ENCODE measurements around the gene ATP1A1. TPM values are rescaled to one million over a fixed set of nuclear protein-coding genes. Genes with fewer than 3 reads are reported as not detected.

The ATP1A1 gene
- total RNA-seq: 269 TPM
- long read RNA-seq, transcript ATP1A1-201 (23 exons, 3,654 nt): major isoform, 181 of 272 reads
- long read RNA-seq, partial matches to known transcripts: 78 of 272 reads
- long read RNA-seq, other reads (novel, unspliced or antisense): 12 of 272 reads

DNA sequence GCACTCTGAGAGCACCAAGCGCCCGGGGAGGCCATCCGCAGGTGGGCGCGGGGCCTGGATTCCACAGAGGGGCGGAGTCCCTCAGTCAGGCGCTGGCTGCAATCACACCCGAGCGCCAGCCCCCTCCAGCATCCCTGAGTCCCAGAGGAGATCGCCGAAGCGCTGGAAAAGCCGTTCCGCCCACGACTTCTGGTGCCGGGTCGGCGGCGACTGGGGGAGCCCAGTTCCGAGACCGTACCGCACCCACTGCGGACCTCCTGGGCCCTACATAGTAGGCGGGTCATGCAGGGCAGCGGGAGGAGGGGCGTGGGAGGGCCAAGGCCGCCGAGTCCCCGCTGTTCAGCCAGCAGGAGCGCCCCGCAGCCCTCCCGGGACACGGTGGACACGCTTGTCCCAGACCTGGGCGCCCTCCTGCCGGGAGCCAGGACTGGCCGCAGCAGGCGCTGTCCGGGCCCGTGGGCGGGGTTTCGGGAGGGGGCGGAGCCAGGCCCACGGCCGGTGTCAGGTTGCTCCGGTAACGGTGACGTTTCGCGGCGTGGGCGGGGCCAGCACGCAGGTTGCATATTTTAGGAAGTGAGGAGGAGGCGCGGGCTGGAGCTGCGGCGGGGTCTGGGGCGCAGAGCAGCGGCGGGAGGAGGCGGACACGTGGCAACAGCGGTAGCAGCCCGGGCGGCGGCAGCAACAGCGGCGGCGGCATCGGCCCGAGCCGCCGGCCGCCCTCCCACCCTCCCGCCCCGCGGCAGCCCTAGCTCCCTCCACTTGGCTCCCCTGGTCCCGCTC lies at the start of gene ATP1A1:
TSS of gene ATP1A1 (plus strand) at position 594 of the 780 bp plus-strand sequence. CDS start 268 bp downstream, outside the sequence.
- DNase-seq (peak; percentile 99), ATAC-seq (peak; percentile 82)
- intact Hi-C loops (cut with micrococcal nuclease): no loop called here

- intact Hi-C loops (cut with micrococcal nuclease): no loop called here
- ATAC-seq (no peak), DNase-seq (no peak)
Observed at GRCh38 chr1:116323491-116323890, 49.6 kb upstream of the ATP1A1 start.

- no peak for ATAC-seq
- intact Hi-C loops (cut with micrococcal nuclease): no loop called here
Observed at GRCh38 chr1:116324411-116324810, 48.6 kb upstream of the ATP1A1 start.

GRCh38 chr1:116325104-116325503 lies 47.9 kb upstream of the ATP1A1 start:
- intact Hi-C loops (cut with micrococcal nuclease): no loop called here
- ATAC-seq (no peak), DNase-seq (no peak)

More at GRCh38 chr1:116324411-116324810, 48.6 kb upstream of the ATP1A1 start:
- DNase-seq: no peak

GRCh38 chr1:116325922-116326321 lies 47.1 kb upstream of the ATP1A1 start:
- intact Hi-C loops (cut with micrococcal nuclease): no loop called here
- ATAC-seq (no peak), DNase-seq (no peak)

GRCh38 chr1:116326486-116326885 lies 46.6 kb upstream of the ATP1A1 start:
- DNase-seq: no peak
- ATAC-seq: no peak
- intact Hi-C loops (cut with micrococcal nuclease): no loop called here

GRCh38 chr1:116328671-116329070 lies 44.4 kb upstream of the ATP1A1 start:
- ATAC-seq (no peak), DNase-seq (no peak)
- intact Hi-C loops (cut with micrococcal nuclease): no loop called here

DNA sequence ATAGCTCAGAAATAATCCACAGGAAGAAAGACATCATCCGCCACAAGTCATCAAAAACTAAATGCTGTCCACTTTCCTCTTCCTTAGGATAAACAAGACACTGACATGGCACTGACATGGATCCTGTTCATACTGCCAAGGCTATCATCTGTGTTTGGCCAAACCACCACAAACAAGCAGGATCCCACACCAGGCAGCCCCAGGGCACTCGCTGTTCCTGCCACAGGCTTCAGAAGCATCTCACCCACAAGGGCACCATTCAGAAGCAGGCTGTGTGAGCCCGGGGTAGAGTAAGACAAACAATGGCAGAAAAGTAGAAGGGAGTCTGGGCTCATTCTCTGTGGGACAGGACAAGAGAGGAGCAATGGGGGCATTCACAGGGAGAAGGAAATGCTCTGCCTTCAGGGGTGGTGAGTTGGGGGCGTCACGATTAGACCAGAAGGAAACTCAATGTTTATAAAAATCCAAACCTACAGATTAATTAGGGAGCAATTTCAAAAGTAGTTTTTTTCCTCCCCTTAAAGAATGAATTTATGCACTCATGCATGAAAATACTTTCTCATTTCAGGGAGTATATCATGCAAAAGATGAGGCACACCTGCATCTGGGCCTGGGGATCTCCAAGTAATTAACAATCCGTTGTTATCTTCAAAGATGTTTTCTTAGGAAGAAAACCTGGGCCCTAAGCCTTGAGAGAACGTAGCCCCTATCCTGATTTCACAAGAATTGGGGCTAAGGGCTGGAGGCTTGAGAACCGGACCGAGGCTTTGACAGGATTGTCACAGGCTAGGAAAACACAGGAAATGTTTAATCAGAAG lies 43.3 kb upstream of the ATP1A1 start:
- ATAC-seq: no peak
- DNase-seq: no peak
- intact Hi-C loops (cut with micrococcal nuclease): no loop called here

DNA sequence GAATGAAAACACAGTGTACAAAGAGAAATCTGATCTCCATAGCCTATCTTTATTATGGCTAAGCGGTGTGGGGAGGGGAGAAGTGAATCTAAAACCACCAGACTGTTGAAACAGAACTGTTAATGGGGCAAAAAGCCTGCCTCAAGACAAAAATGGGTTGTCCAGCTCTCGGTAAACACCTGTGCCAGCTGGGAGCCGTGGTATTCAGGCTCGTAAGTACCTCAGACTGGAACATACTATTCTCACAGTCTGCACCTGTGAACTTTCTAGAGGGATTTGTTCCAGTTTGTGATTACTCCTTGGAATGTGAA lies 42.7 kb upstream of the ATP1A1 start:
- intact Hi-C loops (cut with micrococcal nuclease): no loop called here
- ATAC-seq (no peak), DNase-seq (no peak)

GRCh38 chr1:116330846-116331245 lies 42.2 kb upstream of the ATP1A1 start:
- no peak for ATAC-seq
- intact Hi-C loops (cut with micrococcal nuclease): no loop called here

DNA sequence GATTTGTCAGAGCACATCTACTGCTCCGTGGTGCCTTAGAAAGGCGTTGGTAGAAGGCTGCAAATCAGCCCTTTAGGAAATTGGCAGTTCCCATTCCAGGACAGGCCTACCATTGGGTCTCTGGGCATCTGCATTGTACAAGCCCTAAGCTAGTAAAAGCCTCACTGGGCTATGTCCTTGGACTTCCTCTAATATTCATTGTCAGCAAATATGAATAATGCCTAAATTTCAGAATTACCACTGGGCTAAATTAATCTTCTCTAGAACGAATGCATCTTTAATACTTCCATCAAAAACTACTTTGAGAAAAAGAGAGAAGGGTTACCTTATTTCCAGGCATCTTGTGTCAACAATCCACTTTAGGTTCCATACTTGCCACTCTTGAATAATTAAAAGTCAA lies 41.5 kb upstream of the ATP1A1 start:
- ATAC-seq (no peak), DNase-seq (no peak)
- intact Hi-C loops (cut with micrococcal nuclease): no loop called here

More at GRCh38 chr1:116330846-116331245, 42.2 kb upstream of the ATP1A1 start:
- DNase-seq: no peak

DNA sequence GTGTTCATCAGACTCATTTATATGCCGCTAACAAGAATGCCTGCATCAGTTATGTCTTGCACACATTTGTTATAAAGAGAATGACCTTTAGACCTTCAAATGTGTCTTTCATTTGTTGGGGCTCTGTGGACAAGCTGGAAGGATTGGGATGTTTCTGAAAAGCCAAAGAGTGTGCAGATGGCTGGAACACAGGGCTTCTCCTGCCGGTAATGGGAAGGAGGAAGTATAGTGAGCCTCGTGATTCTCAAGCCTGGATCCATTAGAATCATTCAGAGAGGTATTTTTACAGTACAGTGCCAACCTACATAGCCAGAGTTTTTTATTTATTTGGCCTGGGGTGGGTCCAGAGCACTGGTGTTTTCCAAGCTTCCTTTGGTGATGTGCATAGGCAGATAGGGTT lies 40.6 kb upstream of the ATP1A1 start:
- no peak for DNase-seq
- intact Hi-C loops (cut with micrococcal nuclease): no loop called here
- ATAC-seq: no peak

- intact Hi-C loops (cut with micrococcal nuclease): no loop called here
- ATAC-seq (peak; percentile 23), DNase-seq (no peak)
Observed at GRCh38 chr1:116333171-116334014, 39.7 kb upstream of the ATP1A1 start.

DNA sequence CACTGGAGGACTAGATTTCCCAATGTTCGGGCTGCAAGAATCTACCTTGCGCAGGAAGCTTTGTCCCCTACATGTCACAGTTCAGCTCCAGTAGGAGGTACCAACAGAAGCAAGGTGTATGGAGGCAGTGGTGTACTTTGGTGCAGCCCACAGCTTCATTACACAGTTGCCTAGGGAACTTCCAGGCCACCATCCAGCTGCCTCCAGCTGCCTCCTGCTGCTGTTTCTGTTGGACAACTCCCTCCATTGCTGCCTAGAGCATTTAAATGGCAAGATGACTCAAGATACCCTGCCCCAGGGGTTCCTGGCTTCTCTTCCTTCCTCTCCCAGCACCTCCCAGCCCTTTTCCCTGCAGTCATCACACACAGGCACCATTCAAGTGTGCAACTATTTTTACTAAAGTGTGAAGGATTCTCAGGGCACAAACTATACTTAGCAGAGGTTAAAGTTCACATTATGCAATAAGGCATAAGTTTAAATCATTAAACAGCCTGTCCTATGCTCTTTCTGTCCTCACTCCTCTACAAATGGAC lies 39.0 kb upstream of the ATP1A1 start:
- intact Hi-C loops (cut with micrococcal nuclease): no loop called here
- ATAC-seq (peak; percentile 77), DNase-seq (peak; percentile 52)

- ATAC-seq: peak; percentile 71
- DNase-seq: no peak
- intact Hi-C loops (cut with micrococcal nuclease): no loop called here
Observed at GRCh38 chr1:116334868-116335635, 38.0 kb upstream of the ATP1A1 start.

GRCh38 chr1:116335850-116336624 lies 37.0 kb upstream of the ATP1A1 start:
- DNase-seq (no peak), ATAC-seq (no peak)
- intact Hi-C loops (cut with micrococcal nuclease): no loop called here

DNA sequence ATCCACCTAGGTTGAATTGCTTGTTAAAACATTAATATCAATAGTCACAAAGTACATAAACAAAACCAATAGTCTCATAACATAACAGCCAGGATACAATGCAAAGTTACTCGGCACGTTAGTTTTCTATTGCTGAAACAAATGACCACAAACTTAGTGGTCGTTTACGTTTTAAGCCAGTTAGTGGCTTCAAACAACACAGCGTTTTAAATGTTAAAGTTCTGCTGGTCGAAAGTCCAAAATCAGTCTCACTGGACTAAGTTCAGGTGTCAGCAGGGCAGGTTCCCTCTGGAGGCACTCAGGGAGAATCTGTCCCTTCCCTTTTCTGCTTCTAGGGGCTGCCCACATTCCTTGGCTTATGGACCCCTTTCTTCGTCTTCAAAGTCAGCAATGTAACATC lies 35.6 kb upstream of the ATP1A1 start:
- intact Hi-C loops (cut with micrococcal nuclease): no loop called here
- ATAC-seq (no peak), DNase-seq (no peak)

GRCh38 chr1:116338400-116338799 lies 34.6 kb upstream of the ATP1A1 start:
- DNase-seq (no peak), ATAC-seq (no peak)
- intact Hi-C loops (cut with micrococcal nuclease): no loop called here
